Muscle layer of duodenum (tissue), 2 donors: ENCODE data around the gene KCNB1.

Source experiments
- H3K27ac ChIP-seq: one replicate; pipeline ENCODE4 v1.7.0; 2013; ENCODE audit warnings: mild to moderate bottlenecking, low read length
- H3K27me3 ChIP-seq: one replicate; pipeline ENCODE4 v1.7.0; 2013; ENCODE audit warnings: low read depth, mild to moderate bottlenecking, control low read depth, low read length
- H3K36me3 ChIP-seq, 2 donors: one replicate each; pipeline ENCODE4 v1.7.0; 2013; ENCODE audit warnings: low read length in 2 of 2, control low read depth in 1 of 2, mild to moderate bottlenecking in 1 of 2; ENCODE audit not compliant: insufficient read depth in 2 of 2, control insufficient read depth in 1 of 2
- H3K4me1 ChIP-seq, 2 donors: one replicate each; pipeline ENCODE4 v1.7.0; 2013; ENCODE audit warnings: low read length in 2 of 2, mild to moderate bottlenecking in 2 of 2, control low read depth in 1 of 2, moderate library complexity in 1 of 2; ENCODE audit not compliant: insufficient read depth in 2 of 2, control insufficient read depth in 1 of 2
- H3K4me3 ChIP-seq, 2 donors: one replicate each; pipeline ENCODE4 v1.7.0; 2013; ENCODE audit warnings: low read length in 2 of 2, low read depth in 1 of 2, mild to moderate bottlenecking in 1 of 2
- H3K9me3 ChIP-seq, 2 donors: one replicate each; pipeline ENCODE4 v1.7.0; 2013; ENCODE audit warnings: low read length in 2 of 2, control low read depth in 1 of 2, mild to moderate bottlenecking in 1 of 2; ENCODE audit not compliant: control insufficient read depth in 1 of 2
- donor health status: healthy.

KCNB1 gene

DNA sequence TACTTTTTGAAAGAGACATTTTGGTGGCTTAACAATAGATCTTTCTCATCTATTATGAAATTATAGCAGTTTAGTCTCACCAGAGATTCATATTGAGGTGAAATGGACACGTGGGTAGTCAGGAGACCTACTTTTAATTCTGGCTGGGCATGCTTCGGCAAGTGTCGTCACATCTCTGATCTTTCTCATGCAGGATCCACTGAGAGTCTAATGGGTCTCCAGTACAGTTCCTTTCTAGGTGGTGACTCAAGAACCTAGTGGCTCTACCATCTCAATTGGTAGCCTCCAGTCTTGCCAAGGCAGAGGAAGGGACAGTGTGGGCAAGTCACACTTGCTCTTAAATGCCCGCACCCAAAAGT, 94.9 kb downstream of the KCNB1 start:
- Histone ChIP-seq H3K27ac (no peak overlapping the region), H3K27me3 (no peaks in the 10 kb centered on the region), H3K36me3 (no peaks in the 10 kb centered on the region), H3K9me3 (no peaks in the 10 kb centered on the region), H3K4me3 (no peak overlapping the region), H3K4me1 (peaks cover 0 to 37% of the 10 kb centered on the region in 2 donors)

- no peak overlapping the region for H3K4me3 ChIP-seq
- no peaks in the 10 kb centered on the region for H3K27me3 ChIP-seq
- no peak overlapping the region for H3K27ac ChIP-seq
- H3K4me1 ChIP-seq = peaks cover 0 to 41% of the 10 kb centered on the region in 2 donors
- H3K9me3 ChIP-seq = no peaks in the 10 kb centered on the region
- H3K36me3 ChIP-seq = no peaks in the 10 kb centered on the region
These were observed 95.5 kb downstream of the KCNB1 start for GRCh38 chr20:49386848-49387580.

- peaks cover 0 to 50% of the 10 kb centered on the region in 2 donors for H3K4me1 ChIP-seq
- H3K9me3 ChIP-seq = no peaks in the 10 kb centered on the region
- H3K4me3 ChIP-seq = no peak overlapping the region
- no peaks in the 10 kb centered on the region for H3K27me3 ChIP-seq
- no peak overlapping the region for H3K27ac ChIP-seq
- H3K36me3 ChIP-seq = no peaks in the 10 kb centered on the region
These were observed 97.0 kb downstream of the KCNB1 start for GRCh38 chr20:49385465-49385864.

DNA sequence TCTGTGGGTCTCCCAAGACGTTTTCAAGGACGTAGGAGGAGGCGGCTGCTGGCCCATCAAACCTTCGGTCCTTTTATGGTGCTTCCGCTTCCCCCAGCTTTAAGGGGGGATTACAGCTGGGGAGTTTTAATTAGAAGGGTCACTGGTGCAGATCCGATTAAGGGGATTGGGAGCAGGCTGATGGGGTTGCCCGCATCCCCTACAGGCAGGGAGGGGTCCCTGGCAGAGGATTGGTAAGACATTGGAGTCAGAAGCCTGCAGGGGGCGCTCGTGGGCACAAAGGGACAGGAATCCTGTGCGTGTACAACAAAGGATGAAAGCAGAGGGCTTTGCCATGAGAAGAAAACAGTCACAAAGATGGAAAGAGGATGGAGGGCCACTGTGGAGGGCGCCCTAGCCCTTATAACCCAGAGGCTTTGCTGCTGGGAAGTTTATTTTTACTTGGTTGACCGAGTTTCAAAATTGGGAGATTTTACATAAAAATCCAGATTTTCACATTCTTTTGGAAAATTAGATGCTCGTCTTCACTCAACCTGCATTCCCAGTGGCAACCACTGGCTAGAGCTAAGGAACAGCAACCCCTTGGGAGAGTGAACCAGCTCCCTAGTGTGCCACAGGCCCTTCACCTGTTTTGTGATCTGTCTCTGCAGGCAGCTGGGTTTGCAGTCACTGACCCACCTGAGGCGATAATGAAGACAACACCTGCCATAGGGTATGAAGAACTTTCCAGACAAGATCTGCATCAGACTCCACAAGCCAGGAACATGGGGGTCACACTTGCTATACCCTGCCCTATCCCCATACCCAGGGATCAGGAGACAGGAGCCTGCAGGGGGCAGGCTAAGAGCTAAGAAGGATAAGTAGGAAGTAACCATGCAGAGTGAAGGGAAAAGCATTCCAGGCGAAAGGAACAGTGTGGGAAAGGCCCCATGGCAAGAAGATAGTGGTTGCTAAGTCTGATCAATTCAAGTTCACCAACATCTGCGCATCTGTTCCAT, 97.7 kb downstream of the KCNB1 start:
- H3K36me3 ChIP-seq = no peaks in the 10 kb centered on the region
- no peaks in the 10 kb centered on the region for H3K27me3 ChIP-seq
- no peaks in the 10 kb centered on the region for H3K9me3 ChIP-seq
- H3K4me3 ChIP-seq = no peak overlapping the region
- H3K27ac ChIP-seq = no peak overlapping the region
- peaks cover 0 to 52% of the 10 kb centered on the region in 2 donors for H3K4me1 ChIP-seq

DNA sequence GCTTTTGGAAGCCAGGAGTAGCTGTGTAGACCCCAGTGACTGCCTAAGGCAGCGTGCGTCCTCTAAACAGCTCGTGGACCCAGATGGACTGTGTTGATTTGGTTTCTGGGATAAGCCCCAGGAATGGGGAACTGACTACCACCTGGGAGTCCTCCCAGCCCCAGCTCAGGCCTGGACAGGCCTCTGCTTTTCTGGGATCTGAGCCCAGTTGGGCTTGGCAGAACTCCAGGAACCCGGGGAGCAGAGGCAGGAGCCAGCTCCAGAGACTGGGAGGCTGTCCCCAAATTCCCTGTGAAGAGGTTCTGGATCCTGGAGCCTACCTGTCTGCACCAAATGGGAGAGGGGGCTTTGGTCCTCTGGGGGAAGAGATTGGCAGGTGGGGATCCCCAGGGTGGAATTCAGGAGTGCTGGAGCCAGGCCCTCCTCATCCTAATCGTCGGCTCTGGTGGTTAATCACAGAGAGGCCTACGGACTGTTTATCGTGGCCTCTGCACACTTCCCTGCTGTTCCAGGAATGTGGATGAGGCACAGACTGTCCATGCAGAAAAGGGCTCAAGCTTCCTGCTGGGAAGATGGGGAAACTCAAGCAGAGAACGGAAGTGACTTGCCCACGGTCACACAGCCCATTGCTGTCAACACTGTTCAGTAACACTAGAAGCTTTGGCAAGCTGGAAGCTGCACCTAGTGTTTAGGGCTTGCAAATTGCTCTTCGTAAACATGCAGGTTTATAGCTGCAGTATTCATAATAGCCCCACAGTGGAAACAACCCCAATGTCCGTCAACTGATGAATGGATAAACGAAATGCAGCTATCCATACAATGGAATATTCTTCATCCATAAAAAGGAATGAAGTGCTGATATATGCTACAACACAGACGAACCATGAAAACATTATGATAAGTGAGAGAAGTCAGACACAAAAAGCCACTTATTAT, 100.6 kb downstream of the KCNB1 start:
- Histone ChIP-seq H3K4me1 (peaks cover 0 to 31% of the 10 kb centered on the region in 2 donors), H3K4me3 (no peak overlapping the region), H3K36me3 (no peaks in the 10 kb centered on the region), H3K27ac (no peak overlapping the region), H3K9me3 (no peaks in the 10 kb centered on the region), H3K27me3 (no peaks in the 10 kb centered on the region)

GRCh38 chr20:49380337-49380780, 102.1 kb downstream of the KCNB1 start:
- Histone ChIP-seq H3K9me3 (no peaks in the 10 kb centered on the region), H3K4me3 (no peak overlapping the region), H3K4me1 (peaks cover 0 to 31% of the 10 kb centered on the region in 2 donors), H3K27ac (no peak overlapping the region), H3K36me3 (no peaks in the 10 kb centered on the region), H3K27me3 (no peaks in the 10 kb centered on the region)

GRCh38 chr20:49379338-49379737, 103.1 kb downstream of the KCNB1 start:
- Histone ChIP-seq H3K4me3 (no peak overlapping the region), H3K4me1 (peaks cover 0 to 28% of the 10 kb centered on the region in 2 donors), H3K36me3 (peaks cover 0 to 3% of the 10 kb centered on the region in 2 donors), H3K27ac (no peak overlapping the region), H3K9me3 (no peaks in the 10 kb centered on the region), H3K27me3 (no peaks in the 10 kb centered on the region)

DNA sequence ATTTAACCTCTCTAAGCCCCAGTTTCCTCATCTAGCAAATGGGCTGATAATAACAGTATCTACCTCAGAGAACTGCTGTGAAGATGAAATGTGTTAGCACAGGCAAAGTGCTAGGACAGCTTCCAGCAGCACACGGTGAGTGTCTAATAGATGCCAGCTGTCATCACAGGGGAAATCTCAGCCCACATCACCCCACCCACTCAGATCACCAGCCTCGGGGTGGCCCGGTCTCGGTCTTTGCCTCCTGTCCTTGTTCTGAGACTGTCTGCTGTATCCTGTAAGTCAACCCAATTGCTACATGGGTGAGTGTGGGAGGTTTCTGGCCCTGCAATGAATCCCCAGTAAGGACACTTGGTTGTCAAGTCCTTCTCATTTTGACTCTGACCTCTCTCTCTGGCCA, 105.1 kb downstream of the KCNB1 start:
- Histone ChIP-seq H3K4me3 (no peak overlapping the region), H3K36me3 (peaks cover 0 to 14% of the 10 kb centered on the region in 2 donors), H3K4me1 (peaks cover 0 to 24% of the 10 kb centered on the region in 2 donors), H3K9me3 (no peaks in the 10 kb centered on the region), H3K27ac (no peak overlapping the region), H3K27me3 (no peaks in the 10 kb centered on the region)

DNA sequence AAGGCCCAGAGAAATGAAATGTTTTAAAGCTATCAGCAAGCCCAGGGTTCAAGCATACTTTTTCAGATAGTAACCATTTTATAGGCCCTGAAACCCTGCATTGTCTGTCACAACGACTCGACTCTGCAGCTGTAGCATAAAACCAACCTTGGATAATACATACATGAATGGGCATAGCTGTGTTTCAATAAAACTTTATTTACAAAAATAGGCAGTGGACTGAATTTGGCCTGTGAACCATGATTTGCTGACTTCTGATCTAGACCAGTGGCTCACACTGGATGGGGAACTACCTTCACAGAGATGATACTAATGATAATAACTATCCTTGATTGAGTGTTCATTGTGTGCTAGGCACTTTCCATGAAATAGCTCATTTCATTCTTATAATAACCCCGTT, 107.3 kb downstream of the KCNB1 start:
- Histone ChIP-seq H3K9me3 (no peaks in the 10 kb centered on the region), H3K4me1 (peaks cover 0 to 3% of the 10 kb centered on the region in 2 donors), H3K27ac (no peak overlapping the region), H3K36me3 (peaks cover 0 to 14% of the 10 kb centered on the region in 2 donors), H3K4me3 (no peak overlapping the region), H3K27me3 (no peaks in the 10 kb centered on the region)

- peaks cover 0 to 14% of the 10 kb centered on the region in 2 donors for H3K36me3 ChIP-seq
- no peaks in the 10 kb centered on the region for H3K27me3 ChIP-seq
- H3K27ac ChIP-seq = no peak overlapping the region
These were observed 110.3 kb downstream of the KCNB1 start for GRCh38 chr20:49372095-49372734.

More at GRCh38 chr20:49372095-49372734, 110.3 kb downstream of the KCNB1 start:
- Histone ChIP-seq H3K4me3 (no peak overlapping the region), H3K4me1 (peaks cover 0 to 6% of the 10 kb centered on the region in 2 donors), H3K9me3 (no peaks in the 10 kb centered on the region)
